Hematopoietic multipotent progenitor cell treated with erythropoietin and hydrocortisone succinate and interleukin-3 and kit ligand, for 6 days (in vitro differentiated cells): Measurements from ENCODE around the gene GPLD1.

Experiments used
- DNase-seq: peaks from one replicate; pipeline ENCODE4 v3.0.0-alpha.2; 2015

The GPLD1 gene

GRCh38 chr6:24497254-24497970, 8.0 kb upstream of the GPLD1 start:
- no peak for DNase-seq

DNA sequence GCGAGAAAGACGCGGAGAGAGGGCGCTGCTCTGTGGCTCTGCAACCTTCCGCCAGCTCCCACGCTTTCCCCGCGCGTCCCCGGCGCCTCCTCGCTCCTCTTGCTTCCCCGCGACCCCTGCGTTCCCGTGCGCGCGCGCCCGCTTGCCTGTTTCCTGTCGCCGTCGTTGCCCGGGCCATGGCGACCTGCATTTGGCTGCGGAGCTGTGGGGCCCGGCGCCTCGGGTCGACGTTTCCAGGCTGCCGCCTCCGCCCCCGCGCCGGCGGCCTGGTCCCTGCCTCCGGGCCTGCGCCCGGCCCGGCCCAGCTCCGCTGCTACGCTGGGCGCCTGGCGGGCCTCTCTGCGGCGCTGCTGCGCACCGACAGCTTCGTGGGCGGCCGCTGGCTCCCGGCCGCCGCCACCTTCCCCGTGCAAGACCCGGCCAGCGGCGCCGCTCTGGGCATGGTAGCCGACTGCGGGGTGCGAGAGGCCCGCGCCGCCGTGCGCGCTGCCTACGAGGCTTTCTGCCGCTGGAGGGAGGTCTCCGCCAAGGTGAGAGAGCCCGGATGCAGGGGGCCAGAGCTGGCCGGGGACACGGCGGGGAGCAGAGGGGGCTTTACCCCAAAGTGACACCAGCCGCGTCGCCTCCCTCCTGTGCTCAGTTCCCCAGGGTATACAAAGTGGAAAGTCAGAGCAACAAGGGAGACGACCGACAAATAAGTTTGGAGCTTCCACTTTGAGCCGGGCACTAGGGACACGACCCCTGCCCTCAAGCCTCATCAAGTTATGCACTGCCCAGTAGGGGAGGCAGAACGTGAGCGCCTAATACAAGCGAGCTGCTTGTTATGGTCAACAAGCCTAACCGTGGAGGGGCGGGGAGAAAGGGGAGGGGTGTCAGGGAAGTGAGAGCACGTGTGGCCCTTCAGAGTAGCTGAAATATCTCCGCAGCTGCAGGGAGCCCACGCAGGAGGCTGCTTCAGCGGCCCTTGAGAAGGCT, 5.7 kb upstream of the GPLD1 start, which contains the start of gene ALDH5A1:
Gene ALDH5A1 (plus strand): TSS at position 149 of the 975 bp plus-strand sequence. CDS start 28 bp downstream, at position 177.
- peak; percentile 84 for DNase-seq

DNA sequence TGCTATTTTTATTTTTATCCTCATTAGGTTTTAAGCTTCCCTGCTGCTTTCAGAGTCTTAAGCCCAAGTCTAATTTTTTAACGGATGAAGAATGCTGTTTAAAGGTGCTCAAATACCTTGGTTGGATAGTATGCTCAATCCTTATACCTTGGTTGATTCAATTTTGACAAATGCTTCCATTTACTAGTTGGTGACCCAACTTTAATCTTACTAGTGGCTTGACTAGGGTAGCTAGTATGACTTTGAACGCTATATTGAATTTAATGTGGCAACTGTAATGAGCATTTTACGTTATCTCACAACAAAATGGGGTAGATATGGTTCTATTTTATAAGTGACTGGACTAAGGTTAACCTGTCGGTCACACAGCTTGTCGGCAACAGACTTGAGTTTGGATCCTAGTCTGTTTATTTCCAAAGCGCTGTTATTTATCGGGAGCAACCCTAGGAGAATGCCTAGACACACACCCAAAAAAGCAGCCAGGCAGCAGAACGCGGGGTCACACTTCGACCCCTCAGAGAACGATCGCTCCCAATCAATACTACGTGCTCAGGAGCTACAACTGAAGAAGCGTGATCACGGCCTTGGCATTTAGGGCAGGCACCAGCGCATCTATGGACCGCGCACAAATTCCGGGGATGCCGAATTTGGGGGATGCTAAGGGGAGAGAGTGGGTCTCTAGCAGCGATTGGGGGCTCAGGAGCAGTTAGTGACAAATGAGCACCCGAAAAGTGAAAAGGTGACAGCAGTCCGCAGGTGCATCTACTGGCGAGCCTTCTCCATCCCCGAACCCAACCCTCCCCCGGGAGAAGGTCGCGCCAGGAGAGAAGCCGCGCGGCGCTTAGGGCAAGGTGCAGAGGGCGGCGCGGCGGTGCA, 4.8 kb upstream of the GPLD1 start:
- peak; percentile 12 for DNase-seq

DNA sequence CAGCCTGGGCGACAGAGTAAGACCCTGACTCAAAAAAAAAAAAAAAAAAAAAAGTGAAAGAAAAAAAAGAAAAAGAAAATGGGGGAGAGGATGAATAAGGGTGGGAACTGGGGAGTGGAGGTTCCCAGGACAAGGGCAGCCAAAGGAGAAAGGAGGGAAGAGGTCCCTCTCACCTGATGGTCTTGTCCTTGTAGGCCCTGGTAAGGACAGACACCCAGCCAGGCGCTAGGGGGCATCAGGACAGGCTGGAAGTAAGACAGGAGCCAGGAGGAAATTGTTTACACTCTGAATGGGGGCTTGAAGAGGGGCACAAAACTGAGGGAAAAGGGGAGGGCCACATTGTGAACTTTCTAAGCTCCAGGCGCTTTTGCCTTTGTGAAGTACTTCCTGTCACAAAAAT, 3.1 kb upstream of the GPLD1 start:
- peak; percentile 28 for DNase-seq

GRCh38 chr6:24490948-24491347, 1.6 kb upstream of the GPLD1 start:
- DNase-seq: peak; percentile 18

DNA sequence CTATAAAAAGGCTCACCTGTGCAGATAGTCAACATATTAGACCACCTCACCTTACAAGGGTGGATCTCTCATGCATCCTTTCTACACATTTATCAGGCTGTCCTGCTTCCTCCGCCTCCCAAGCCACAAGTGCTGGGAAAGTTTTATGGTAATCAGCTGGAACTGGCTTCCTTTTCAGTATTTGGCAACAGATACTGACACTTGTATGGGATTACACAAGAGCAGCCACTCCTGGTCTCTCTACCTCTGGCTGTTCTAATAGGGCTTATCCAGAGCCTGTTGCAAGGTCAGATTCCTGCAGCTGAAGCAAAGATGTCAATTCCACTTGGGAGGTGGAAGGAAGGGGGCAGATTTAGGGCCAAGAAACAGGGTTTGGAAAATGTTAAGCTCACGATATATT, 503 bp upstream of the GPLD1 start:
- no peak for DNase-seq

GRCh38 chr6:24486065-24486464, 3.3 kb downstream of the GPLD1 start:
- DNase-seq: no peak

DNA sequence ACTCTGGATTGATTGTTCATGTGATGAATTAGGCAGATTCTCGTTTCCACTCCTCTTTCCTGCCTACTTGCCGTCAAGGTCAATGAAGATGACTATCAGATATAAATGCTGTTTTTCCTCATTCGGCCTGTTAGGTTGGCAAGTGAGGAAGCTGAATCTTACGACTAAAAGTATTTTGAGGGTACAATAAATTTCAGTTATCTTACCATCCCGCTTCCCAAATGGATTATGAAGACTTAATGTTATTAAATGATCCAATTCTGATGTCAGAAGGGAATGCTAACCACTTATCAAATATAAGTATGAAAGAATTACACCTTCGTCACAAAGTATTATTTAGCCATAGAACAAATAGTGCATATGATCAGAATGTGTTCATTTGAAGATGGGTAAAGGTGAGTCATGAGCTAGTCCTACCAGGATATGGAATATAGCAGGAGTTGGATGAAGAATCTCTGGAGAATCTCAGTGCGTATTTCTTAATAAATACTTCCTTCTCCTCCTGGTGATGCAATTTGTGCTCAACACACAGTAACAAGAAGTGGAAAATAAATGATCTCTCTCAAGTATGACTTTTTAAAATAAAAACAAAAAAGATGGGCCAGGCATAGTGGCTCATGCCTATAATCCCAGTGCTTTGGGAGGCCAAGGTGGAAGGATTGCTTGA, 4.6 kb downstream of the GPLD1 start:
- no peak for DNase-seq

GRCh38 chr6:24481449-24481848, 7.9 kb downstream of the GPLD1 start:
- DNase-seq: no peak

DNA sequence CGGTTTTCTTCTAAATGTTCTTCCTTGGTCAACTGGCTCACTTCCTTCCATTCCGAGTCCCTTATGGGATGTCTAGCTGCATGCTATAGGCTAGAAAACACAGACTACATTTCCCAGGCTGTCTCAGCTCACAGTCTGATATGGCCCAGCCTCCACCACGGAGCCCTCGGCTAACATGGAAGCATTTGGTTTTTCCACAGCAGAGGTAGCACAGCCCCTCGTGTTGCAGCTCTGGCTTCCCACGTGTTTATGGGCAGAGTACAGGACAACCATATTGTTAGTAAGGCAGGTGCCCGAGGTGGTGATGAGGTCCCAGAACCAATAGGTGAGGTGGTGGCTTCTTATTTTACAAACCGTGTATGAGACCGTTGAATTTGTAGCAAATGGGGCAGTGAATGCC, 8.7 kb downstream of the GPLD1 start:
- DNase-seq: no peak

GRCh38 chr6:24478903-24479302, 10.5 kb downstream of the GPLD1 start:
- no peak for DNase-seq

DNA sequence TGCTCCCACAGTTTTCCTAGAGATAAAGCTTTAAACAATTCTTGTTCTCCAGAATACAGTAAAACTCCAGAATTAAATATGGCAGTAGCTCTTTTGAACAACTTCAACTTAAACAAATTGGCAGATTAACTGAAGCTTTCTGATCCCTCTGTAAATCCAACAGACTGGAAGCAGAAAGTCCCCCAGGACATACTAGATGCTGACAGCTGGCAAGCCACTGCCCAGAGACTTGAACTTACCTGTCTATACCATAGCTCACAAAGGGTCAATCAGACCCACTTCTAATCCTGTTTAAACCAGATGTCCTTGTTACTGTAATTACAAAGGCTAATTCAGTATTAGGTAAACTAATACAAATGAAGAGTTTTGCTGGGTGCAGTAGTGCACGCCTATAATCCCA, 12.3 kb downstream of the GPLD1 start:
- DNase-seq: no peak

DNA sequence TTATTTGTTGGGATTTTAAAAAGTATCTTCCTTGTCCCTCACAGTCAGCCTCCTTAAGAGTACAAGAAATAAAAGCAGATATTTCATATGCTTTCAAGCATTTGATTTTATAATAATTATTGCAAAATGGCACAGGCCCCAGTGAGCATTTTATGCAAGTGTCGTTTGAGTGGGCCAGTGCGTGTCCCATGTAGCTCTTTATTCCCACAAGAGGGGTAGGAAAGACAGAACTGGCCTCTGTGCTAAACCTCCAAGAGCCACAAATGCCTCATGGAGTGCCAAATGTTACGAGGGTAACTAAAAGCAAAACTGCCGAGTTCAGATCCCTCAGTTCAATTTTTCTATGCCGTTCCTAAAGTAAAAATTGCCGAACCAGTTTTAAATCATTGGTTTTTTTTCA, 12.7 kb downstream of the GPLD1 start:
- no peak for DNase-seq

DNA sequence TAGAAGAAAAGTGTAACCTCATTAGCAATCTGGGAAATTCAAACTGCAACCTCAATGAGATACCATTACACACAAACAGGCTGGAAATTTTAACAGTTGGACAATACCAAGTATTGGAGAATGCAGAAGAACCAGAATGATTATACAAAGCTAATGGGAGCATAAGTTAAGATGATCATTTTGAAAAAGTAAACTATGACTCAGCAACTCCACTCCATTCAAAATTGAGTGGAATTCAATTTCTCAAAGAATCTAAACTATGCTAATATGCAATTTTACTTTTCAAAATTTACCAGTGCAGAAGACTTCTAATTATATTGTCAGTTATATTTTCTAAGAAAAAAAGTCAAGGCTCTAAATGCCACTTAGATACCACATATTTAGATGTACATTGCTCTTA, 17.2 kb downstream of the GPLD1 start:
- DNase-seq: no peak

GRCh38 chr6:24469811-24470210, 19.6 kb downstream of the GPLD1 start:
- no peak for DNase-seq

DNA sequence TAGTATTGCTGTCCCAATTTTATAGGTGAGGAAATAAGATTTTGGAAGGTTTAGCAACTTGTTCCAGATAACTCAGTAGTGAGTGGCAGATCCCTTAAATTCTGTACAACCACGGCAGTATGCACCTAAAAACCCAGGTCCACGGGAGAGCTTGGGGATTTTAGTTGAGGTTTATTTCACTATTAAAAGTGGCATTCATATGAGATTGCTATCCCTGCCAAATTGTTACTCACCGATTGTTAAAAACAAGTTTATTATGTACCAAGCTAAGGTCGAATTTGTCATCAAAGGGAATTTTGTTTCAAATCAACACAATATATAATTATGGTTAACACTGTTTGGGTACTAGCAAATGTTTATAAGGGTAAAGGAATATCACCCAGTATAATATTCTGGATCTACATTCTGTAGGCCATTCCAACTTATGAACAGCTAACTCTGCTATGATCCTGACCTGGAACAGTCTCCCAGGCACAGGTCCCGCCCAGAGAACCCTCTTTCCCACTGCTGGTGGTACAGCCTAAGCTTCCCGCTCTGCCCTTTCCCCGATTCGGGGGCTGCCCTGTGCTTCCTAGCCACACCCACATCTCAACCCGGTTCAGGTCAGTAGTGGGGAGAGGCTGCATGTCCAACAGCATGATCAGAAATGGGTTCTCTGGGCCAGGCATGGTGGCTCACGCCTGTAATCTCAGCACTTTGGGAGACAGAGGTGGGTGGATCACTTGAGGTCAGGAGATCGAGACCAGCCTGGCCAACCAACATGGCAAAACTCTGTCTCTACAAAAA, 24.9 kb downstream of the GPLD1 start:
- DNase-seq: no peak

- DNase-seq: no peak
These were observed 28.4 kb downstream of the GPLD1 start for GRCh38 chr6:24460966-24461365.

- no peak for DNase-seq
These were observed 30.4 kb downstream of the GPLD1 start for GRCh38 chr6:24458941-24459340.

- no peak for DNase-seq
These were observed 31.2 kb downstream of the GPLD1 start for GRCh38 chr6:24458134-24458533.

DNA sequence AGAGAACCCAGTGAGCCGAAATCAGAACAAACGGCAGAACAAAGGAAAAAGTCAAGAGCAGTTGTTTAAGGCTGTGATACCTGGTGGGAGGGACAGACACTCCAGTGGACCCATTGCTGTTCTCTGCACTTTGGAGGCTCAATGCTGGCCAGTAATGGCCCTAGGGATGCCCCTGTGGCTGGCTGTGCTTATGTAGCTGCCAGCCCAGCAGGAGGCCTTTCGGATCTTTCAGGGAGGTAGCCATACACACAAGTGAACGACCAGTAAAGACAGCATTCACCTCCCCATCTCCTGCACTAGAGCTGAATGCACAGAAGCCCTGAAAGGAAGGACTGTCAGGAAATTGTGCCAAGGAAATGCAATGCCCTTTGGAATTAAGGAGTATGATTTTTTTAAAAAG, 34.3 kb downstream of the GPLD1 start:
- DNase-seq: no peak

GRCh38 chr6:24454452-24454851, 34.9 kb downstream of the GPLD1 start:
- DNase-seq: peak; percentile 72

DNA sequence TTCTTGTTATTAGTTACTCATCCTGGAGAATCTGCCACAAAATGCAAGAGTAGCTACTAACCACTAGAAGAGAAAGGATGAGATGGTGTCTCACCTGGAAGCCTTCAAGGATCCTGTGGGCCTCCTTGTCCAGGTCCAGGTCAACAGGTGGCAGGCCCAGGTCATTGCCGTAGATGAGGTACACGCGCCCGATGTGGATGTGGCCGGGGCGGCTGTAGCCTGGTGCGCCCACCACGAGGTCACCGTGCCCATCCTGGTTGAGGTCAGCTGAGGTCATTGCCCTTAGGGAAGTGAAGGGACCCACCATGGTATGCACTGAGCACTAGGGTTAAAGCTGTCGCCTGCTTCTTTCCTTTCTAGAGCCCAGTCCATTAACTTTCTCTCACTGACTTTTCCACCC, 35.5 kb downstream of the GPLD1 start:
- no peak for DNase-seq
